Liver (tissue), 9 donors: ENCODE results near the gene GRAMD2B. TPM values are rescaled to one million over a fixed set of nuclear protein-coding genes. Genes with fewer than 3 reads are reported as not detected.

ENCODE experiments used
- DNase-seq: peaks from one replicate; pipeline ENCODE4 v3.0.0-alpha.2; 2017; ENCODE audit warnings: low spot score
- H3K27ac ChIP-seq, 2 donors: one replicate each; pipeline ENCODE4 v1.7.0; 2013; ENCODE audit warnings: inconsistent platforms in 2 of 2, low read length in 2 of 2, control low read depth in 1 of 2, low read depth in 1 of 2, mild to moderate bottlenecking in 1 of 2
- H3K27me3 ChIP-seq, 4 donors: one replicate each; pipeline versions ENCODE4 v1.6.1 to v1.7.0; 2013; ENCODE audit warnings: low read length in 3 of 4, inconsistent platforms in 1 of 4, mild to moderate bottlenecking in 1 of 4, moderate library complexity in 1 of 4; ENCODE audit not compliant: control insufficient read depth in 4 of 4, insufficient read depth in 4 of 4
- H3K36me3 ChIP-seq, 4 donors: one replicate each; pipeline versions ENCODE4 v1.6.1 to v1.7.0; 2013; ENCODE audit warnings: low read length in 3 of 4, mild to moderate bottlenecking in 3 of 4, low read depth in 1 of 4, moderate library complexity in 1 of 4; ENCODE audit not compliant: control insufficient read depth in 4 of 4, insufficient read depth in 3 of 4
- H3K4me1 ChIP-seq, 4 donors: one replicate each; pipeline versions ENCODE4 v1.6.1 to v1.7.0; 2013; ENCODE audit warnings: low read length in 3 of 4, mild to moderate bottlenecking in 3 of 4, moderate library complexity in 1 of 4; ENCODE audit not compliant: control insufficient read depth in 4 of 4, insufficient read depth in 4 of 4
- H3K4me3 ChIP-seq, 3 donors: one replicate each; pipeline versions ENCODE4 v1.6.1 to v1.7.0; 2013; ENCODE audit warnings: low read length in 3 of 3, control low read depth in 1 of 3, low read depth in 1 of 3, mild to moderate bottlenecking in 1 of 3
- H3K9ac ChIP-seq, 2 donors: one replicate each; pipeline ENCODE4 v1.7.0; 2013; ENCODE audit warnings: low read length in 2 of 2, mild to moderate bottlenecking in 2 of 2, moderate library complexity in 2 of 2, control low read depth in 1 of 2, low read depth in 1 of 2
- H3K9me3 ChIP-seq, 4 donors: one replicate each; pipeline versions ENCODE4 v1.6.1 to v1.7.0; 2013; ENCODE audit warnings: low read length in 3 of 4; ENCODE audit not compliant: control insufficient read depth in 4 of 4
- EGR1 ChIP-seq, 2 donors: IDR thresholded peaks; 2 replicates each; pipeline ENCODE4 v1.6.1; 2016 to 2018; ENCODE audit warnings: antibody characterized with exemption in 2 of 2, low read depth in 2 of 2
- FOXA1 ChIP-seq: IDR thresholded peaks from 2 replicates; pipeline ENCODE4 v1.6.1; 2016; ENCODE audit warnings: antibody characterized with exemption
- FOXA2 ChIP-seq: IDR thresholded peaks from 2 replicates; pipeline ENCODE4 v1.6.1; 2016; ENCODE audit warnings: antibody characterized with exemption
- GABPA ChIP-seq, 2 donors: IDR thresholded peaks in 1 of 2; conservative IDR thresholded peaks in 1 of 2; 2 replicates each; pipeline ENCODE4 v1.6.1; 2016; ENCODE audit warnings: antibody characterized with exemption in 2 of 2, mild to moderate bottlenecking in 1 of 2, moderate library complexity in 1 of 2
- HNF4A ChIP-seq, 2 donors: conservative IDR thresholded peaks; 2 replicates each; pipeline ENCODE4 v1.6.1; 2016; ENCODE audit warnings: antibody characterized with exemption in 2 of 2, mild to moderate bottlenecking in 2 of 2
- HNF4G ChIP-seq: IDR thresholded peaks from 2 replicates; pipeline ENCODE4 v1.6.1; 2016; ENCODE audit warnings: antibody characterized with exemption
- JUND ChIP-seq, 2 donors: IDR thresholded peaks; 2 replicates each; pipeline ENCODE4 v1.6.1; 2016; ENCODE audit warnings: antibody characterized with exemption in 2 of 2
- NR2F2 ChIP-seq: IDR thresholded peaks from 2 replicates; pipeline ENCODE4 v1.6.1; 2016; ENCODE audit warnings: antibody characterized with exemption
- RAD21 ChIP-seq, 2 donors: IDR thresholded peaks; 2 replicates each; pipeline ENCODE4 v1.6.1; 2016; ENCODE audit warnings: antibody characterized with exemption in 2 of 2, mild to moderate bottlenecking in 2 of 2
- RXRA ChIP-seq, 2 donors: IDR thresholded peaks; 2 replicates each; pipeline ENCODE4 v1.6.1; 2017 to 2018; ENCODE audit warnings: antibody characterized with exemption in 2 of 2, mild to moderate bottlenecking in 1 of 2
- SP1 ChIP-seq: IDR thresholded peaks from 2 replicates; pipeline ENCODE4 v1.6.1; 2018; ENCODE audit warnings: antibody characterized with exemption, mild to moderate bottlenecking
- TAF1 ChIP-seq: conservative IDR thresholded peaks from 2 replicates; pipeline ENCODE4 v1.6.1; 2016; ENCODE audit warnings: antibody characterized with exemption, mild to moderate bottlenecking
- YY1 ChIP-seq: IDR thresholded peaks from 2 replicates; pipeline ENCODE4 v1.6.1; 2016; ENCODE audit warnings: antibody characterized with exemption, mild to moderate bottlenecking
- WGBS: extraction: QIAGEN DNeasy Blood & Tissue Kit; methylation state at CpG from one replicate; pipeline ENCODE4 v1.1.7; 2013; 5-methylcytosine and 5-hydroxymethylcytosine counted together
- polyA plus RNA-seq, 2 donors: library from polyadenylated mRNA; stranded (reverse) in 1 of 2; unstranded in 1 of 2; fragments of 200-250 nt in 1 of 2; fragments of >200 nt in 1 of 2; fragmentation: Nextera tagmentation in 1 of 2; extraction: Ambion mirVana in 1 of 2; gene quantifications; one replicate each; pipeline versions ENCODE4 v1.2.1 to v1.2.3, GENCODE V29; 2013 to 2015
- total RNA-seq, 2 donors: library from RNA; depleted of rRNA; stranded (reverse); fragments of >200 nt; gene quantifications; one replicate each; pipeline ENCODE4 v1.2.3, GENCODE V29; 2014
- TF ChIP-seq, protein P1 (sequence below): IDR thresholded peaks from 2 replicates; pipeline ENCODE4 v1.6.1; 2016; ENCODE audit warnings: antibody characterized with exemption
- TF ChIP-seq, protein P2 (sequence below): IDR thresholded peaks from 2 replicates; pipeline ENCODE4 v1.6.1; 2016; ENCODE audit warnings: antibody characterized with exemption, mild to moderate bottlenecking
- TF ChIP-seq, protein P3 (sequence below): IDR thresholded peaks from 2 replicates; pipeline ENCODE4 v1.6.1; 2016; ENCODE audit warnings: antibody characterized with exemption
- TF ChIP-seq, protein P4 (sequence below): IDR thresholded peaks from 2 replicates; pipeline ENCODE4 v1.6.1; 2016; ENCODE audit warnings: antibody characterized with exemption
- TF ChIP-seq, protein P5 (sequence below): fragments of 150-350 bp; IDR thresholded peaks from 2 replicates; pipeline ENCODE4 v1.5.1; 2017; ENCODE audit warnings: improper control_type of control experiment, low read depth, low read length; ENCODE audit not compliant: missing input control
- donor health status: healthy.
- donor health status: healthy.
- donor health status: healthy.
- donor health status: healthy.
- donor health status: healthy.

GRAMD2B gene
- total and polyA plus RNA-seq, 4 donors, result 6.5 to 24.1 (median 13.5) TPM

DNA sequence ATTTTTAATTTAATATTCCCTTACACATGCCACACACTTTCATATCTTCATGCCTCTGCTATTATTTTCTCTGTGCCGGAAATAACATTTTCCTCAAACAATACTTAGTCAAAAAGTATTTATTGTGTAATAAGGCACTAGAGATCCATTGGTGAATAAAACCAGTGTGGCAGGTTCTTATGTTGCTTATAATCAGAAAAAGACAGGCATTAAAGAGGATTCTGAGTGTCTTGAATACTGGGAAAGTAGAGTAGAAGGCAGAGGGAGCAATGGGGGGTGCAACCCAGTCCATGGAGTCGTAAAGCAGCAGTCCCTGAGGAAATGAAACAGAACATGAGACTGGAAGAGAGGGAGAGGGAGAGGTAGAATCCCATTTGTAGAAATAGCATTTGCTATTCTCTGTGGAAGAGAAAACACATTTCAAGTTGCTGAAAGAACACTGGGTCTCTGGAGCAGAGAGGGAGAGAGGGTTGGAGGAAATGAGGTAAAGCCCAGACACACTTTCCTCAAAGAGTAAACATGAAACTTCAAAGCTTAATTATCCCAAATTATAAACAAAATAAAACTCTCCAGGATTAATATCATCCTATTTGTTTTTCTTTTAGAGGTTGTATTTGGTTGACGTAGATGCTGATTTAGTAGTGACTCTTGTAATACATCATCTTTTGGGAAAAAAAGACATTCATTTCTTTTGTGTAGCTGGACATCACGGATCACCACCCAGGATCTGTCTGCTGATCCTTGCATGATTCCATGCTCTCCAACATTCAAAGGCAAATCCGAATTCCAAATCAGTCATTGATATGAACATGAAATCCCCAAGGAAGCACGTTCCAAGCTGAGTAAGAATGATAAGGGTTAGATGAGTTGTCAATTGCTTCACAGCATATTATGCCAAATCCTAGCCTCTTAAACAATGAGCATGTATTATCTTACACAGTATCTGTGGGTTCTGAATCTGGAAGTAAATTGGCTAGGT is 37.4 kb upstream of the GRAMD2B start:
- no peaks in the 10 kb centered on the region for H3K27me3 ChIP-seq
- no peak for DNase-seq
- WGBS, result 88% methylated on average over 6 of the region's 6 CpGs
- no peak for TF ChIP-seq FOXA1
- no peak for TF ChIP-seq GABPA (IDR thresholded peaks at IDR 0.05 in 1 of 2, conservative IDR thresholded peaks at IDR 0.05 in 1 of 2)
- TF ChIP-seq, protein P1, sequence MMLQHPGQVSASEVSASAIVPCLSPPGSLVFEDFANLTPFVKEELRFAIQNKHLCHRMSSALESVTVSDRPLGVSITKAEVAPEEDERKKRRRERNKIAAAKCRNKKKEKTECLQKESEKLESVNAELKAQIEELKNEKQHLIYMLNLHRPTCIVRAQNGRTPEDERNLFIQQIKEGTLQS, result no peak
- no peak for TF ChIP-seq JUND (IDR thresholded peaks at IDR 0.05)
- TF ChIP-seq, protein P2, sequence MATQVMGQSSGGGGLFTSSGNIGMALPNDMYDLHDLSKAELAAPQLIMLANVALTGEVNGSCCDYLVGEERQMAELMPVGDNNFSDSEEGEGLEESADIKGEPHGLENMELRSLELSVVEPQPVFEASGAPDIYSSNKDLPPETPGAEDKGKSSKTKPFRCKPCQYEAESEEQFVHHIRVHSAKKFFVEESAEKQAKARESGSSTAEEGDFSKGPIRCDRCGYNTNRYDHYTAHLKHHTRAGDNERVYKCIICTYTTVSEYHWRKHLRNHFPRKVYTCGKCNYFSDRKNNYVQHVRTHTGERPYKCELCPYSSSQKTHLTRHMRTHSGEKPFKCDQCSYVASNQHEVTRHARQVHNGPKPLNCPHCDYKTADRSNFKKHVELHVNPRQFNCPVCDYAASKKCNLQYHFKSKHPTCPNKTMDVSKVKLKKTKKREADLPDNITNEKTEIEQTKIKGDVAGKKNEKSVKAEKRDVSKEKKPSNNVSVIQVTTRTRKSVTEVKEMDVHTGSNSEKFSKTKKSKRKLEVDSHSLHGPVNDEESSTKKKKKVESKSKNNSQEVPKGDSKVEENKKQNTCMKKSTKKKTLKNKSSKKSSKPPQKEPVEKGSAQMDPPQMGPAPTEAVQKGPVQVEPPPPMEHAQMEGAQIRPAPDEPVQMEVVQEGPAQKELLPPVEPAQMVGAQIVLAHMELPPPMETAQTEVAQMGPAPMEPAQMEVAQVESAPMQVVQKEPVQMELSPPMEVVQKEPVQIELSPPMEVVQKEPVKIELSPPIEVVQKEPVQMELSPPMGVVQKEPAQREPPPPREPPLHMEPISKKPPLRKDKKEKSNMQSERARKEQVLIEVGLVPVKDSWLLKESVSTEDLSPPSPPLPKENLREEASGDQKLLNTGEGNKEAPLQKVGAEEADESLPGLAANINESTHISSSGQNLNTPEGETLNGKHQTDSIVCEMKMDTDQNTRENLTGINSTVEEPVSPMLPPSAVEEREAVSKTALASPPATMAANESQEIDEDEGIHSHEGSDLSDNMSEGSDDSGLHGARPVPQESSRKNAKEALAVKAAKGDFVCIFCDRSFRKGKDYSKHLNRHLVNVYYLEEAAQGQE, result no peak
- TF ChIP-seq FOXA2, result no peak
- TF ChIP-seq EGR1 (IDR thresholded peaks at IDR 0.05; ENCODE audit: low read depth in 2 of 2), result no peak
- no peak for TF ChIP-seq TAF1
- TF ChIP-seq HNF4A (conservative IDR thresholded peaks at IDR 0.05), result no peak
- TF ChIP-seq HNF4G, result no peak
- TF ChIP-seq NR2F2, result no peak
- no peak for TF ChIP-seq RXRA (IDR thresholded peaks at IDR 0.05)
- no peak for TF ChIP-seq SP1
- no peak for TF ChIP-seq YY1
- TF ChIP-seq, protein P3, sequence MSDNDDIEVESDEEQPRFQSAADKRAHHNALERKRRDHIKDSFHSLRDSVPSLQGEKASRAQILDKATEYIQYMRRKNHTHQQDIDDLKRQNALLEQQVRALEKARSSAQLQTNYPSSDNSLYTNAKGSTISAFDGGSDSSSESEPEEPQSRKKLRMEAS, result no peak
- TF ChIP-seq, protein P4, sequence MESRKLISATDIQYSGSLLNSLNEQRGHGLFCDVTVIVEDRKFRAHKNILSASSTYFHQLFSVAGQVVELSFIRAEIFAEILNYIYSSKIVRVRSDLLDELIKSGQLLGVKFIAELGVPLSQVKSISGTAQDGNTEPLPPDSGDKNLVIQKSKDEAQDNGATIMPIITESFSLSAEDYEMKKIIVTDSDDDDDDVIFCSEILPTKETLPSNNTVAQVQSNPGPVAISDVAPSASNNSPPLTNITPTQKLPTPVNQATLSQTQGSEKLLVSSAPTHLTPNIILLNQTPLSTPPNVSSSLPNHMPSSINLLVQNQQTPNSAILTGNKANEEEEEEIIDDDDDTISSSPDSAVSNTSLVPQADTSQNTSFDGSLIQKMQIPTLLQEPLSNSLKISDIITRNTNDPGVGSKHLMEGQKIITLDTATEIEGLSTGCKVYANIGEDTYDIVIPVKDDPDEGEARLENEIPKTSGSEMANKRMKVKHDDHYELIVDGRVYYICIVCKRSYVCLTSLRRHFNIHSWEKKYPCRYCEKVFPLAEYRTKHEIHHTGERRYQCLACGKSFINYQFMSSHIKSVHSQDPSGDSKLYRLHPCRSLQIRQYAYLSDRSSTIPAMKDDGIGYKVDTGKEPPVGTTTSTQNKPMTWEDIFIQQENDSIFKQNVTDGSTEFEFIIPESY, result no peak
- TF ChIP-seq RAD21 (IDR thresholded peaks at IDR 0.05), result no peak
- TF ChIP-seq, protein P5, sequence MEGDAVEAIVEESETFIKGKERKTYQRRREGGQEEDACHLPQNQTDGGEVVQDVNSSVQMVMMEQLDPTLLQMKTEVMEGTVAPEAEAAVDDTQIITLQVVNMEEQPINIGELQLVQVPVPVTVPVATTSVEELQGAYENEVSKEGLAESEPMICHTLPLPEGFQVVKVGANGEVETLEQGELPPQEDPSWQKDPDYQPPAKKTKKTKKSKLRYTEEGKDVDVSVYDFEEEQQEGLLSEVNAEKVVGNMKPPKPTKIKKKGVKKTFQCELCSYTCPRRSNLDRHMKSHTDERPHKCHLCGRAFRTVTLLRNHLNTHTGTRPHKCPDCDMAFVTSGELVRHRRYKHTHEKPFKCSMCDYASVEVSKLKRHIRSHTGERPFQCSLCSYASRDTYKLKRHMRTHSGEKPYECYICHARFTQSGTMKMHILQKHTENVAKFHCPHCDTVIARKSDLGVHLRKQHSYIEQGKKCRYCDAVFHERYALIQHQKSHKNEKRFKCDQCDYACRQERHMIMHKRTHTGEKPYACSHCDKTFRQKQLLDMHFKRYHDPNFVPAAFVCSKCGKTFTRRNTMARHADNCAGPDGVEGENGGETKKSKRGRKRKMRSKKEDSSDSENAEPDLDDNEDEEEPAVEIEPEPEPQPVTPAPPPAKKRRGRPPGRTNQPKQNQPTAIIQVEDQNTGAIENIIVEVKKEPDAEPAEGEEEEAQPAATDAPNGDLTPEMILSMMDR, result no peak
- no peak overlapping the region for H3K4me3 ChIP-seq
- peaks cover 0 to 5% (median 0%) of the 10 kb centered on the region in 4 donors for H3K9me3 ChIP-seq
- no peak overlapping the region for H3K27ac ChIP-seq
- peaks cover 0 to 2% (median 0%) of the 10 kb centered on the region in 4 donors for H3K36me3 ChIP-seq
- H3K4me1 ChIP-seq, result peaks cover 0 to 6% (median 3%) of the 10 kb centered on the region in 4 donors
- H3K9ac ChIP-seq, result no peak overlapping the region
